GM12873 (cell line): ENCODE results near the gene COPS2.

ENCODE experiments used
- CTCF ChIP-seq: IDR thresholded peaks from 2 replicates; pipeline ENCODE4 v1.5.1; 2012; ENCODE audit warnings: low read depth, mild to moderate bottlenecking, moderate library complexity, low read length, control low read depth; ENCODE audit not compliant: insufficient read depth; ENCODE audit errors: missing control alignments

COPS2 gene

DNA sequence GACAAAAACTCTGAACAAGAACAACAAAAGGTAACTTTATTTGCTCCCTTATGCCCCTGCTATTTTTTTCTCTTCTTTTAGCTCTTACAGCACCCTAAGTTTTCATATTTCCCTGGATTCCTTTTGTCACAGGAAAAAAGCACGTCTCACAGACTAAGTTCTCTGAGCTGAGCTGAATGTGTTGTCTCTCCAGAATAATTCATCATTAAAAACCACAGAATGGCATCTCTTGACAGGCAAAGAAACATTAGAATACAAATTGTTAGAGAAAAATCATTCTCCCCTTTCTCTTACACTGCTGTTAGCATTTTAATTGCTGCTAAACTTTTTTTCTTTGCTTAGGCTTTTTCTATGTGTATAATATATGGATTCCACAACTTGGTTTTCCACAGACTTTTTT is 60.5 kb downstream of the COPS2 start:
- no peak for TF ChIP-seq CTCF

DNA sequence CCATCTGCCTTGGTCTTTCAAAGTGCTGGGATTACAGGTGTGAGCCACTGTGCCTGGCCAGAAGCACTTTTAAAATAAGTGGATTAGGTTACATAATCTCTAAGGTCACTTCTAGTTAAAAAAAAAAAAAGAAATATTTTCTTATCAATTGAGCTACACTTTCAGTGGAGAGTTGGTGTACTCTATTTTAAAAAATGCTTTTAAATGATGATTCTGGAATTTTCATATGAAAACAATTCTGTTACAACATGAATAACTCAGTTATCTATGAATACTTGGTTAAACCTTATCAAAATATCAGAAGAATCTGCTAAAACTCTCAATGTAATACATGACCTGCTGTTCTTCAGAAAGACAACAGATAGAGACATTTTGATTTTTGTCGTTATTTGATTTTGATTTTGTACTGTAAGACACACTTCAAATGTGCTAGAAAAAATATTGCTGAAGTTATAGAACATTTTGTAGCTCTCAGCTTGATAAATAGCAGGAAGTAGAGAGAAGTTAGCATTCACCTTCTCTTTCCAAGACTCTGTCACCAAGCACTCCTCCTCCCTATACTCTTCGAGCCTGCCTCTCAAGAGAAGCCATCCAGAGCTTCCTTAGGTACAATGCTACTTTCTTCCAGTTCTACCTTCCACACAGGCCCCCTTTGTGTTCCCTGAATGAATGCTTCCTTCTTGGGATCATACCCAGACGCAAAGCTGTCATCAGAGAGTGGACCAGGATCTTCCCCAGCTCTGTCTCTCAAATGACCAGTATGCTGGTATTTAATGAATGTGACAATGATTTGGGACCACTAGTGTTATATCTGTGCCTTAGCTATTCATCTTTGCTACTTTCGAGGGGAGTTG is 61.9 kb downstream of the COPS2 start:
- TF ChIP-seq CTCF: no peak

DNA sequence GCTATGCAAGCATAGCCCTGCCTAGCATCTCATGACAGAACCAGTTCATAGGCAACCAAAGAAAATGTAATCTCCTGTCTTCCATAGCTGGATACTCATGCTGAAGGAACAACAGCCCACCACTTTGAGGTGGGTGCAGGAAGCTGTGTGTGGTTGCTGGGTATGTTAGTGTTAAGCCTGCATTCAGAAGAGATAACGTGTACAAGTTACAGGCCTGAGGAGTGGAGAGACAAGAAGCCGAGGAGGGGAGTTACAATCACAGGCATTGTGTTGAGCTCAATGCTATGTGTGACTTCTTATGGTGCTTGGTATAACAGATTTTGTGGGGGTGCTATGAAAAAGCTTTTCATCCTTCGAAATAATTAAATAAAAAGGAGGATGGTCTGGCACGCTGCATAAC is 66.4 kb downstream of the COPS2 start:
- no peak for TF ChIP-seq CTCF

GRCh38 chr15:49085696-49086459 is 69.5 kb downstream of the COPS2 start:
- TF ChIP-seq CTCF: no peak

- no peak for TF ChIP-seq CTCF
Observed at GRCh38 chr15:49084285-49084570, 71.2 kb downstream of the COPS2 start.

- no peak for TF ChIP-seq CTCF
Observed at GRCh38 chr15:49083401-49084284, 71.8 kb downstream of the COPS2 start.

DNA sequence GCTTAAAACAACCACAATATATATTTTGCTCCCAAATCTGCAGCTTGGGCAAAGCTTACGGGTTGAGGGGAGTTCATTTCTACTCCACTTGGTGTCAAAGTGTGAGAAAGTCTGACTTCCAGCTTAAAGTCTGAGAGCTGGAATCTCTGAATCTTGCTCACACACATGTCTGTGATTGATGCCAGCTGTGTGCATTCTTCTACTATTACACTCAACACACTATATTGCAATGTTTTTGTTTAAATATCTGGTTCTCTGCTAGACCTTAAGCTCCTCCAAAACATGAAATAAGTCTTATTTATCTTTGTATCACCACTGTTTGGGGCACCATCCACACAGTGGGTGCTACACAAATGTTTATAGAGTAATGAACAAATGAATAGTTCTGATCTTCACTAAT is 72.4 kb downstream of the COPS2 start:
- no peak for TF ChIP-seq CTCF
